ENCODE results near the gene DZIP3.

The DZIP3 gene

DNA sequence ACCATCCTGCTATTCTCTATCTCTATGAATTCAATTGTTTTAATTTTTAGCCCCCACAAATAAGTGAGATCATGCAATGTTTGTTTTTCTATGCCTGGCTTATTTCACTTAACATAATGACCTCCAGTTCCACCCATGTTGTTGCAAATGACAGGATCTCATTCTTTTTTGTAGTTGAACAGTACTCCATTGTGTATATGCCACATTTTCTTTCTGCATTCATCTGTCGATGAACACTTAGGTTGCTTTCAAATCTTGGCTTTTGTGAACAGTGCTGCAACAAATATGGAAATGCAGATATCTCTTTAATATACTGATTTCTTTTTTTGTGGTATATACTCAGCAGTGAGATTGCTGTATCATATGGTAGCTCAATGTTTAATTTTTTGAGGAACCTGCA, 108.9 kb downstream of the DZIP3 start:
- no peak for DNase-seq

DNA sequence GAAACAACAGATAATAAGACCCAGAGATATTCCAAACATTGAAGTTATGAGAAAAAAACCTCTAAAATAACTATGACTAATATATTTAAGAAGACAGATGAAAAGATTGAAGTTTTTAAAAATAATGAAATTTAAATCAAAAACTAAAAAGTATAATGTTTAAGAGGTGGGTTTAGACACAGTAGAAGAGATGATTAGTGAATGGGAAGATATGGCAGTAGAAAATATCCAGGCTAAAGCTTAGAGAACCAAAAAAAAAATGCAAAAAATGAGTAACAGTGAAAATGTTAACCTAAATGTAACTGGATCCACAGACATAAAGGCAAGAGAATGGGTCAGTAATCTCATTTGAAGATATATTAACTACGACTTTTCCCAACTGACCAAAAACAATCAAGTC, 115.5 kb downstream of the DZIP3 start:
- no peak for DNase-seq

DNA sequence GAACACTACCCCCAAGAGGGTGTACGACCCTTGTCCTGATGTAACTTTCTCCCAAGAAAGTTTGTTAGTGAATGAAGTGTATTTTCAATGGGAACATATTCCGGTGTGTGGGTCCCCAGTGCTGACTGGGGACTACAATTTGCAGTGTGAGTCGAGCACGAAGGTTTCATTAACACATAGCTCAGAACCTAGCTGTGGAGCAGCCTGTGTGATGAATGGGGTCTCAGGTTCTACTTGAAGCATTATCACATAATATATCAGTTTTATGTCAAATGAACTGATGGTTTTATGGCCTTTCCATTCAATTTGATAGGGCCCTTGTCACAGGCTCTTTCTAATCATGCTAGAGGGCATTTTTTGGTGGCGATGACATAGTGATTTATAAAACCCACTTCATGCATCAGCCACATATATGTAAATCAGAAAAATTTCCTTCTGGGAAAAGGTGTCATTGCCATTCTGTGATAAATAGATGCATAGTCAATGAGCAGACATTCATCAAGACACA, 123.5 kb downstream of the DZIP3 start:
- DNase-seq: no peak

DNA sequence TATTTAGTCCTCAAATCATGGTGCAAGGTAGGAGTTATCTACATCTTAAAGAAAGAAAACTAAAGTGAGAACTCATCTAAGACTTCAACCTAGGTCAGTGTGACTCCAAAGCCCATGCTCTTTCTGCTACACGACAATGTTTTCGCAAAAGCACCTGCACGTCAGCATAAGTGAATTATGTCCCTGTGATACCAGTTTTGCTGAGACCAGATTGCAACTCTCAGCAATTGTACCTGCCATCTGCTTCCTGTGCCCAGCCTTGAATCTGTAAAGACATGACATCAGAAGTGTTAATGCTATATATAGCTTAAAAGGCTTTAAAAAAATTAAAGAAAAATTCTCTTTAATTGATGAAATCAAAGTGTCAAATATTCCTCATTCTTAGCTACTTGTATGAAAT, 124.3 kb downstream of the DZIP3 start:
- DNase-seq: no peak

DNA sequence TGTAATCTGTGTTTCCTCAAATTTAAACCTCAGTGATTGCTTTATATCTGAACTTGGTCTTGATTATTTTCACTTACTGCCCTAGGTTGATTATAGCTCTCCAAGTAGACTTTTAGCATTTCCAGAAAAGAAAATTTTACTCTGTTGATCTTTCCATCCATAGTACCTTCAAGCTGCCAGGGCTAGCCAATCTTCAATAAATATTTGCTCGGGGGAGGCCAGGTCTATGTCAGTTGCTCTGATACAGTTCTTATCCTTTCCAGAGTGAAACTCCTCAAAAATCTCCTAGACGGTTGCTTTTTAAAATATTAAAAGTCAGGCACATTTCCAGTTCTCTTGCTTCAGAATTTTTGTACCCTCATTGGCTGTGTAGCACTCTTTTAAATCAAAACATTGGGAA, 128.9 kb downstream of the DZIP3 start:
- no peak for DNase-seq

DNA sequence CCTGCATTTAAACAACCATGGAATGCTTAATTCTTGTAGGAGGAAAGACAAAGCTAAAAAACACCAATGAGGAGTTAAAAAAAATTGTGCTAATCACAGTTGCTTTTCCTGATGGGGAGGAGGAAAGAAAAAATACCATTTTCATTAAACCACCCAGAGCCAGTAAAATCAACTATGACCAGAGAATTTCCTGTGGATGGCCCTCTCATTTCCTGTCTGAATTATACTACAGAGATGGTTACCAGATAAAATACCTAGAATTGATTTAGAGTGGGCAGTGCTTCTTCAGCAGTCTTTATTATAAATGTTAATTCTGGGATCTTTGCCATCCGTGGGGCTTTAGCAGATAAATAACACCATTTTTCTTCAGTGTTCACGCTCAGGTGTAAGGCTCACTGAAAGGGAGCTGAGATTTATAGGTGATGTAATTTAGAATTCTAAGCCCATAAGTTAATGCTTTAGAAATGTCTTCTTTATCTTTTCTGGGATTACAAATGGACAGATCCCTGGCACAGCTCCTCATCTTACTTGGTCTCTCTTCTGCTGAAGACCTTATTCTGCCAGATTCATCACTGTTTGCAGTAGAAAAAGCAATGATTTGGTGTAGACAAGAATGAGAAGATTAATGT, 129.8 kb downstream of the DZIP3 start:
- DNase-seq: no peak

DNA sequence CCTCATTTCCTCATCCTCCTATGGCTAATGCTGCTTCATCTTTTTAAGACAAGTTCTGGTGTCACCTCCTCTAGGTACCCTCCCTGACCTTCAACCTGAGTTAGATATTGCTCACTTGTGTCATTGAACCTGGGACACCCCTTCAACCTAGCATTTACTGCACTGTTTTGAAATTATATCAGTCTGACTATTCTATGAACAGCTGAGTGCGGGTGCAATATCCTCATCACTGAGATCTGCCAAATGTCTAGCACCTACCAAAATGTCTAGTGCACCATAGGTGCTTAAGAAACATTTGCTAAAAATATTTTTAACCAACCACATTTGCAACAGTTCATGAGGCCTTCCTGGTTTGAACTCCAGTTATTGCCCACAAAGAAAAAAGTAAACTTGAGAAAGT, 133.2 kb downstream of the DZIP3 start:
- DNase-seq: no peak

DNA sequence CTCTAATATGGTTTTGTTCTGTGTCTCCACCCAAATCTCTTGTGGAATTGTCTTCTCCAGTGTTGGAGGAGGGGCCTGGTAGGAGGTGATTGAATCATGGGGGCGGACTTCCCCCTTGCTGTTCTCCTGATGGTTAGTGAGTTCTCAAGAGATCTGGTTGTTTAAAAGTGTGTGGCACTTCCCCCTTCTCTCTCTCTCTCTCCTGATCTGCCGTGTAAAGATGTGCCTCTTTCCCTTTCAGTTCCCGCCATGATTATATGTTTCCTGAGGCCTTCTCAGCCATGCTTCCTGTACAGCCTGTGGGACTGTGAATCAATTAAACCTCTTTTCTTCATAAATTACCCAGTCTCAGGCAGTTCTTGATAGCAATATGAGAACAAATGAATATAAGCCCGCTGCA, 134.6 kb downstream of the DZIP3 start:
- DNase-seq: no peak

DNA sequence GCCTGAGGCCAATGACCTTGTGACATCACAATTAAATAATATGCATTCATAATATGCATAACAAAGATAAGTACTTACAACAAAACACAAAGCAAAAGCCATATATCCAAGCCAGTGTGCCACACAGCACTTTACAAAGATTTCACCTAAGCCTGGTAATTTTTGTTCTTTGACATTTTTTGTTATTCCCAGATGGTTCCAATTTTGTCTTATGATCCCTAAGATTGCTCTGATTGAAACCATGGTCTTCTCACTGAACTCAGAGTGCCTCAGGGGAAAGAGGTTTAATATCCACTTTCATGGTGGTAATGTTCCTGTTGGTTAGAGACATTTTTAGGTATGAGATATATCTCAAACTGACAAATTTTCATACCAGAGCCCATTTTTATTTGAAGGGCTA, 138.6 kb downstream of the DZIP3 start:
- no peak for DNase-seq

DNA sequence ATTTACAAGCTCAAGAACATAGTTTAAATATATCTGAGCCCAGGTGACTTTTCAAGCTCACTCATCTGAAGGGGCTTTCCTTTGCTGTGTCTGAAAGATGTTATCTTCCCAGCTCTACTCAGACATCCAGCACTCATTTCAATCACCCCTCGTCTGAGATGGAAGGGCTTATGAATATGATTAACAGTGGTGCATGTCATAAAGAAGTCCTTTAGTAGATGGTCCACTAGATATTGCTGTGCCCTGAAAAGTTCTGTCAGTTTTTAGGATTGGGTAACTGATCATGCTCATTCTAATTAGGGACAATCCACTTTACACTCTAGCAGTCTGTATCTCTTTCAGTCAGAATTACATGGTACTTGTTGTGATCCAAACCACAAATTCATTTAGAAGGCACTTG, 139.4 kb downstream of the DZIP3 start:
- DNase-seq: no peak

DNA sequence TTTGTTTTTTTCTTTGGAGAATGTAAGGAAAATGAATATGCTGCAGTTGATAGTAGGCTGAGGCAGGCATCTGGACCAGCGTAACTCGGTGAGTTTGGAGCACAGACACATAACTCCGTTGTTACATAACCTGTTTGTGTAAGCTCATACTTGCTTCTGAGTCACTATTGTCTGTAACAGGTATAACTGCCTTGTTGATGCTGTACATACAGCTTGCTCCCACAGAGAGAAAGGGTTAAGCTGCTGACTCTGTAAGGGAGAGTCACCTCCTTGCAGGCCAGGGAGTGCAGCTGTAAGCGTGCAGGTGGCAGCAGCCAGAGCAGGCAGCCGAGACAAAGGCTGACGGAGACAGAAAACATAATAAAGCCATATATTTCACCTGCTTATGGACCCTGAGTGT, 147.3 kb downstream of the DZIP3 start:
- DNase-seq: no peak

DNA sequence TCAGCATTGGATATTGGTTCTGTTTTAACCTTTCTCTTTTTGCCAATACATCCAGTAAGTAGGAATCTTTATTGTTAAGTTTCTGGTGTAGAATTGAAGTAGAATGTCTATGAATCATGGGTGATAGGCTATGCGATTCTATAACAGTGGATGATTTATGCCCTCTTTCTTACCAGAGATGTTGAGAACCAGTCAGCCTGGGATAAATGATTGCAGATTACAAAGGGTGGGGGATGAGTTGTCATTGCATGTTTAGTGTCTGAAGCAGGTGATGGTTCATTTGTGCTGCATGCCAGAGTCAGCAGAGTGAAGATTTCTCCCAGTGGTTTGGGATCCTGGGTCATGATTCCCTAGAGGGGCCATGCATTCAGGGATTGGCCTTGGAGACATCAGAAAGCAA, 153.4 kb downstream of the DZIP3 start:
- DNase-seq: no peak

Measured in stimulated activated naive CD4-positive, alpha-beta T cell (primary cell).